Inflammatory macrophage treated with lipopolysaccharide for 4 hours (primary cell): ENCODE measurements around the gene HRH1.

Experiments used
- DNase-seq: peaks from one replicate; pipeline ENCODE4 v3.0.0-alpha.2; 2020

The HRH1 gene

DNA sequence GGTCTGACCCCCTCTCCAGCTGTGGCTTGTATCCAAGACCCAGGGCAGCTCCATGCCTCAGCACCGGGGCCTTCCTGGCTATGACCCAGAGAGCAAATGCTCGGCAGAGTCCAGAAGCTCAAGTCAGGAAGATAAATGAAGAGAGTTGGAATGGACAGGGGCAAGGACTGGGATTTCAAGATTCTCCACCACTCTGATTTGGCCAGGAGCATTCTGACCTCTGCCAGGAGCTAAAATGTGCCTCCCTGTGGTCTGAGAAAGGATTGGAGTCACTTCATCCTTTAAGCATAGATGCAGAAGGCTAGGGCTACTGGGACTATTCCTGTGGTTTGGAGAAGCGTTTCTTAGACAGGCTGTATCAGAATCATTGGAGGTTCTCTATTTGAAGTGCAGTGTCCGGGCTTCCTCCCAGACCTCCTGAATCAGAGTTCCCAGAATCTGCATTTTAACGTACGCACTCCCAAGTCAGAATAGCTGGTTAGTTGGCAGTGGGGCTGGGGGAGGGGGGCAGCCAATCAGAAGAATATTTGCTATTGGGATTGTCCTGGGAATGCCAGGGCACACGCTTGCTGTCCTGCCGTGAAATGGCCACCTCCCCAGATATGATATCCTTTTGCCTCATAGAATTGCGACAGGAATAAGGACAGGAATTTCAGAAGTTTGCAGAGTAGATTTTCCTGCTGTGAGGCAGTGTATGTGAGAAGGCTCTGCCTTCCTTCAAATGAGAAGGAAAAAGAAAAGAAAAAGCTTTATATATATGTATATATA is 57.4 kb downstream of the HRH1 start:
- DNase-seq: no peak

DNA sequence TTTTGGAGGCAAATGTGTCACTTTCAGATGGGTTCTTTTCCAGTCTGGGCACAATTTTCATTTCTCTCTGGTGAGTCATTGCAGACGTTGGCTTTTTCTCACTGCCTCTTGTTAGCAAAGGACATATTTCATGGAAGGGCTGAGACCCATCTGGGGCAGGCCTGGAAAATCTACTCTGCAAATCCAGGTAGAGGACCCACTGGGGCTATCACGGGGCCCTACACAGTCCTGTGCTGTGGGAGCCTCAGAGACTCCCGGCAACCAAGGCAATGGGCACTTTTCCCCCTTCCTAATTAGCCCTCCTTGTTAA is 58.0 kb downstream of the HRH1 start:
- no peak for DNase-seq

- no peak for DNase-seq
These were observed 58.5 kb downstream of the HRH1 start for GRCh38 chr3:11212784-11213183.

- no peak for DNase-seq
These were observed 59.6 kb downstream of the HRH1 start for GRCh38 chr3:11213810-11214450.

DNA sequence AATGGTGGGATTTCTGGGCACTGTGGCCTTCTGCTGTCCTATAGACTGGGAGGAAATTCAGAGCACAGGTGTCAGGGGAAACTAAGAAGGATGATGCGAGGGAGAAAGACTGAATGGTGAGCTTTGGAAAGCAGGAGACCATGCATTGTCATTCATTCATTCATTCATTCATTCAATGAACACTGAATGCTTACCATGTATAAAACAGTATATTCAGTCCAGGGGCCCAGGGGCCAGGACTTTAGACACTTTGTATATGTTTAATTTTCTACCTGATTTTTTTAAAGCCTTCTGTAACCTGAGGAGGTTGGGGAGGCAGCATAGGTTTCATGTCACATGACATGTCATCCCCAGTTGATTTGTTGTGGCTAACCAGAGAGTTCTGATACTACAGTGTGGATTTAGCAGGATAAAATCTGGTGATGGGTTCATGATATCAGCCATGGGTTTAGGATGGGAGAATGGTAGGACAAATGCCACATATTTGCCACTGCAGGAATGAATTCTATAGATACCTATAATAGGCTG is 60.2 kb downstream of the HRH1 start:
- DNase-seq: no peak

DNA sequence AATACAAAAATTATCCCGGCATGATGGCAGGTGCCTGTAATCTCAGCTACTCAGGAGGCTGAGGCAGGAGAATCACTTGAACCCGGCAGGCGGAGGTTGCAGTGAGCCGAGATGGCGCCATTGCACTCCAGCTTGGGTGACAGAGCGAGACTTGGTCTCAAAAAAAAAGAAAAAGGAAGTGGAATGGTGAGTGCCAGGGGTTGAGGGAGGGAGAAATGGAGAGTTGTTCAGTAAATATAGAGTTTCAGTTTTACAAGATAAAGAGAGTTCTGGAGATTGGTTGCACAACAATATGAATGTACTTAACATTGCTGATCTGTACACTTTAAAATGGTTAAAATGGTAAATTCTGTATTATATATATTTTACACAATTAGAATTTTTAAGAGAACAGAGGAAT is 63.1 kb downstream of the HRH1 start:
- peak; percentile 83 for DNase-seq

- no peak for DNase-seq
These were observed 65.9 kb downstream of the HRH1 start for GRCh38 chr3:11220230-11220629.

DNA sequence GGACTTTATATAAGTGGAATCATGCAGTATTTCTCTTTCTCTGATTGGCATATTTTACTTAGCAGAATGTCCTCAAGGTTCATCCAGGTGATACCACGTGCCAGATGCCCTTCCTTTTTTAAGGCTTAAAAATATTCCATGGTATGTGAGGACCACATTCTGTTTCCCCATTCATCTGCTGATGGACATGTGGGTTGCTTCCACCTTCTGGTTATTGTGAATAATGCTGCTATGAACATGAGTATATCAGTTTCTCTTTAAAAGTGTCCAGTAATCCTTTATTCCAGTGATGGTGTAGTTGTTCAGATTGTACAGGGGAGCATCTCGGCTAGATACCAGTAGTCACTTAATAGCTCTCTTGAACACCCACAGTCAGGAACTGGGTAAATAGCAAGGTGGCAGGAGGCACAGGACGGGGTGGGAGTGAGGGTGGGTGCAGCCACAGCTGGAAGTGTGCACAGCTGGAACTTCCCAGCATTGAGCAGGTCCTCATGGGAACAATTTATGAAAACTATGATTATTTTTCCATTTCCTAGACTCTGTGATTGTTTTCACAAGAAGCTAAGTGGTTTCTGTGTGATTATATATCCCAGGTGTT is 67.6 kb downstream of the HRH1 start:
- DNase-seq: peak; percentile 41

GRCh38 chr3:11224010-11224409 is 69.7 kb downstream of the HRH1 start:
- no peak for DNase-seq

GRCh38 chr3:11224870-11225229 is 70.6 kb downstream of the HRH1 start:
- DNase-seq: no peak

- DNase-seq: no peak
These were observed 71.7 kb downstream of the HRH1 start for GRCh38 chr3:11226042-11226370.

DNA sequence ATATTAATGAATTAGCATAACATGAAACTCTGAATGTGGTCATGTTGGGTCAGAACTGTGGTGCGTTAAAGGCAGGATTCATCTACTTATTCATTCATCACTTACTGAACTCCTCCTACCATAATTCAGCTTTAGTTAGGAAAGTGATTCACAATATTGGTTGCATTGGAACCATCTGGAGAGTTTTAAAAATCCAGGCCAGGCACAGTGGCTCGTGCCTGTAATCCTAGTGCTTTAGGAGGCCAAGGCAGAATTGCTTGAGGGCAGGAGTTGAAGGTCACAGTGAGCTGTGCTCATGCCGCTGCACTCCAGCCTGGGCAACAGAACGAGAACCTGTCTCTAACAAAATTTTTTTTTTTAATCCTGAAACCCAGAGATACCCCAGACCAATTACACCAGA is 73.7 kb downstream of the HRH1 start:
- DNase-seq: no peak

DNA sequence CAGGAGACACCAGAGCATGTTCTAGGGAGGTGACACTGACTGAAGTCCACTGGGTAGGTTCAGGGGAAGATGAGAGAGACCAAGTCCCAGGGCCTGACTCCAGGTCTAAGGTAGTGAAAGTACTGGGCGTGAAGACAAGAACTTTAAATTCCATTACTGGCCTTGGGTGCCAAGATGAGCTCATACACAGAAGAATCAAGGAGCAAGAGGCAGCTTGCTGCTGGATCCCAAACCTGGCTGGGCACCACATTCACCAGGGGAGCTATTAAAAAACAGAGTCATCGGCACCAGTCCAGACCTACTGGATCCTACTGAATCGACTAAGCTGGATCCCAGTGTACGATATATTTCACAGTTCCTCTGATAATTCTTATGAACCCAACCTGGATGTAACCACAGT is 75.8 kb downstream of the HRH1 start:
- DNase-seq: no peak

DNA sequence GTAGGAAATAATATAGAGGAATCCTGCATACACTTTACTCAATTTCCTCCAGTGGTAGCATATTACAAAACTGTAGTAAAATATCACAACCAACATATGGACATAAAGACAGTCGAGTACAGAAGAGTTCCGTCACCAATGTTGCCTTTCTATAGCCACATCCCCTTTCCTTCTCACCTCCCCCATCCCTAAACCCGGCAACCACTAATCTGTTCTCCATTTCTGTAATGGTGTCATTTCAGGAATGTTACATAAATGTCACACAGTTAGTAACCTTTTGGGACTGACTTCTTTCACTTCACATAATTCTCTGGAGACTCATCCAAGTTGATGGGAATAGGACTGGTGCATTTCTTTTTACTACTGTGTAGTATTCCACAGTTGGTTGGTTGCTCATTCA is 76.5 kb downstream of the HRH1 start:
- peak; percentile 87 for DNase-seq

- DNase-seq: no peak
These were observed 81.1 kb downstream of the HRH1 start for GRCh38 chr3:11235385-11235784.

GRCh38 chr3:11236588-11237461 is 82.5 kb downstream of the HRH1 start:
- peak; percentile 26 for DNase-seq

- DNase-seq: no peak
These were observed 83.8 kb downstream of the HRH1 start for GRCh38 chr3:11238060-11238459.

- peak; percentile 24 for DNase-seq
These were observed 84.6 kb downstream of the HRH1 start for GRCh38 chr3:11238880-11239279.

- no peak for DNase-seq
These were observed 85.5 kb downstream of the HRH1 start for GRCh38 chr3:11239796-11240195.

GRCh38 chr3:11240496-11240895 is 86.2 kb downstream of the HRH1 start:
- DNase-seq: no peak

DNA sequence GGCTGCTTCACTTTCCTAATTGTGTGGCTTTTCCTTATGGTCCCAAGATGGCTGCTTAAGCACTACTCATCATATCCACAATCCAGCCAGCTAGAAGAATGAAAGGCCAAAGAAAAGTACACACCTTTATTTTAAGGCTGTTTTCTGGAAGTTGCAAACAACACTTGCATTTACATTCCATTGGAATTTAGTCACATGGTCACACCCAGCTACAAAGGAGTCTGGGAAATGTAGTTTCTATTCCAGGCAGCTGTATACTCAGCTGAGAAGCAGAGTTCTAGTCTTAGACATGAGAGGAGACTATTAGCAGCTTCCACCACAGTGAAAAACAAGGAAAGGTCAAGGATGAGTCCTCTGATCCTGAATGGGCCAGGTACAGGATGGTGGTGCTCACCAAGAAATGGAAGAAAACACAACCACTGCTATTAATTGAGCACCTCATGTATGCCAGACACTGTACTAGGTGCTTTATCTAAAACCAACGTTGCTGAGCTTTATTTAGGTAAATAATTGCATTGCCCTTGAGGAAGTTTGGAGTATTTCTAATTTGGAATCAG is 89.9 kb downstream of the HRH1 start:
- no peak for DNase-seq

- no peak for DNase-seq
These were observed 91.0 kb downstream of the HRH1 start for GRCh38 chr3:11245276-11245675.
